Caco-2 (cell line): ENCODE results near the gene NEMP2. TPM values are rescaled to one million over a fixed set of nuclear protein-coding genes. Genes with fewer than 3 reads are reported as not detected.

Experiments
- BruUV-seq: library from RNA; stranded (reverse); fragments of 400-500 nt; replicated peaks from 2 replicates; lab custom pipeline; 2021; lab: Mats Ljungman, UMichigan
- CTCF ChIA-PET: fragments of 300-600 bp; sonication (Branson Sonifier 250); formaldehyde crosslinking; loops from one replicate; lab custom pipeline; 2022; ENCODE audit warnings: antibody characterized with exemption; lab: Charles Lee
- POLR2A ChIA-PET: fragments of 300-600 bp; sonication (Branson Sonifier 250); formaldehyde crosslinking; loops from one replicate; lab custom pipeline; 2022; ENCODE audit warnings: antibody characterized with exemption; lab: Charles Lee
- DNase-seq, 2 experiments: peaks; one replicate each; pipeline versions ENCODE4 v3.0.0 to v3.0.0-alpha.2; 2020 to 2022
- H3K27me3 ChIP-seq: replicated peaks from 2 replicates; pipeline ENCODE4 v1.6.0; 2011; ENCODE audit warnings: low read length; ENCODE audit not compliant: control insufficient read depth, insufficient read depth
- H3K36me3 ChIP-seq: 2 replicates; pipeline ENCODE4 v1.5.1; 2011; ENCODE audit warnings: low read length; ENCODE audit not compliant: control insufficient read depth, insufficient read depth
- H3K4me1 ChIP-seq: fragments of 250-450 bp; sonication (Bioruptor Pico); 2 replicates; pipeline ENCODE4 v1.5.1; 2020; ENCODE audit warnings: mild to moderate bottlenecking
- H3K4me3 ChIP-seq: 2 replicates; pipeline ENCODE4 v1.5.1; 2011; ENCODE audit warnings: low read depth, mild to moderate bottlenecking, control low read depth, low read length
- H3K9me3 ChIP-seq: fragments of 250-450 bp; sonication (Bioruptor Pico); 2 replicates; pipeline ENCODE4 v1.5.1; 2020; ENCODE audit warnings: mild to moderate bottlenecking, moderate library complexity
- H3K27ac Mint-ChIP-seq: one replicate; pipeline ENCODE4 v1.8.0; 2022; ENCODE audit warnings: mixed read lengths; ENCODE audit not compliant: unreplicated experiment
- H3K27me3 Mint-ChIP-seq: one replicate; pipeline ENCODE4 v1.8.0; 2022; ENCODE audit warnings: mixed read lengths; ENCODE audit not compliant: insufficient read depth, unreplicated experiment
- H3K36me3 Mint-ChIP-seq: one replicate; pipeline ENCODE4 v1.8.0; 2022; ENCODE audit warnings: mild to moderate bottlenecking, mixed read lengths; ENCODE audit not compliant: insufficient read depth, unreplicated experiment
- H3K4me1 Mint-ChIP-seq: one replicate; pipeline ENCODE4 v1.8.0; 2022; ENCODE audit warnings: low read depth, mixed read lengths; ENCODE audit not compliant: unreplicated experiment
- H3K4me3 Mint-ChIP-seq: one replicate; pipeline ENCODE4 v1.8.0; 2022; ENCODE audit warnings: mild to moderate bottlenecking, moderate library complexity, mixed read lengths; ENCODE audit not compliant: unreplicated experiment
- H3K9me3 Mint-ChIP-seq: one replicate; pipeline ENCODE4 v1.8.0; 2022; ENCODE audit warnings: mixed read lengths; ENCODE audit not compliant: unreplicated experiment
- CTCF ChIP-seq, 2 experiments: fragments of 200-600 bp in 1 of 2; IDR thresholded peaks; 1 replicate in 1 of 2; 2 replicates in 1 of 2; pipeline versions ENCODE4 v1.5.1 to v1.8.0; 2011 to 2022; ENCODE audit warnings: antibody characterized with exemption in 1 of 2, control low read depth in 1 of 2, inconsistent platforms in 1 of 2, low read depth in 1 of 2, low read length in 1 of 2, mild to moderate bottlenecking in 1 of 2, moderate library complexity in 1 of 2; ENCODE audit not compliant: insufficient read depth in 1 of 2, severe bottlenecking in 1 of 2, unreplicated experiment in 1 of 2
- intact Hi-C: fragments of 100-400 bp; cut with micrococcal nuclease; formaldehyde crosslinking; loops from one replicate; pipeline ENCODE4 v1.10.0; 2022; ENCODE audit not compliant: unreplicated experiment
- total RNA-seq: library from RNA; stranded (reverse); gene quantifications from 2 replicates; pipeline ENCODE4 v1.2.3, GENCODE V29; 2022

The NEMP2 gene
- total RNA-seq, 1 experiment from 2014 or later: 19.1 TPM

- H3K4me3 Mint-ChIP-seq: no peak overlapping the region
- no peaks in the 10 kb centered on the region for H3K36me3 Mint-ChIP-seq
- no peak for DNase-seq
- ChIA-PET CTCF (no interaction called here), POLR2A (interaction anchor here (1.0 kb wide), 1 partner anchor 28 kb away, joined by 4 read pairs; the partner anchor contains the start of gene NEMP2)
- no TSS peak for BruUV-seq
- no peak for TF ChIP-seq CTCF (IDR thresholded peaks at IDR 0.05; ENCODE audit: insufficient read depth in 1 of 2, low read depth in 1 of 2, low read length in 1 of 2, severe bottlenecking in 1 of 2, unreplicated experiment in 1 of 2)
- H3K27ac Mint-ChIP-seq: no peak overlapping the region
- Histone ChIP-seq H3K9me3 (peaks cover 4% of the 10 kb centered on the region; the same call in 1 of the 2 replicates), H3K4me1 (peaks cover 5% of the 10 kb centered on the region; the same call in 1 of the 2 replicates), H3K27me3 (no peaks in the 10 kb centered on the region), H3K4me3 (no peak overlapping the region), H3K36me3 (no peaks in the 10 kb centered on the region)
- H3K4me1 Mint-ChIP-seq: no peaks in the 10 kb centered on the region
- H3K27me3 Mint-ChIP-seq: no peaks in the 10 kb centered on the region
- intact Hi-C loops: no loop called here
- H3K9me3 Mint-ChIP-seq: peaks cover 23% of the 10 kb centered on the region
Measured at GRCh38 chr2:190562121-190562520, 27.6 kb upstream of the NEMP2 start.

- CTCF ChIA-PET: no interaction called here
- TF ChIP-seq CTCF (IDR thresholded peaks at IDR 0.05; ENCODE audit: insufficient read depth in 1 of 2, low read depth in 1 of 2, low read length in 1 of 2, severe bottlenecking in 1 of 2, unreplicated experiment in 1 of 2): no peak
- POLR2A ChIA-PET: no interaction called here
- DNase-seq: no peak
- H3K4me1 Mint-ChIP-seq: no peaks in the 10 kb centered on the region
- peaks cover 5% of the 10 kb centered on the region; the same call in 1 of the 2 replicates for H3K4me1 ChIP-seq
- no peaks in the 10 kb centered on the region for H3K27me3 Mint-ChIP-seq
- H3K36me3 Mint-ChIP-seq: no peaks in the 10 kb centered on the region
- H3K9me3 Mint-ChIP-seq: peaks cover 12% of the 10 kb centered on the region
- no peaks in the 10 kb centered on the region for H3K36me3 ChIP-seq
- H3K27ac Mint-ChIP-seq: no peak overlapping the region
- H3K9me3 ChIP-seq: no peaks in the 10 kb centered on the region
- H3K4me3 ChIP-seq: no peak overlapping the region
- intact Hi-C loops: no loop called here
- no peak overlapping the region for H3K4me3 Mint-ChIP-seq
- no peaks in the 10 kb centered on the region for H3K27me3 ChIP-seq
- BruUV-seq: no TSS peak
Measured at GRCh38 chr2:190561094-190561493, 26.6 kb upstream of the NEMP2 start.

GRCh38 chr2:190554357-190555006 is 20.0 kb upstream of the NEMP2 start:
- DNase-seq: peak; percentile 35 to 53
- no TSS peak for BruUV-seq
- CTCF ChIA-PET: no interaction called here
- intact Hi-C loops: no loop called here
- Mint-ChIP-seq H3K36me3 (no peaks in the 10 kb centered on the region), H3K4me1 (no peaks in the 10 kb centered on the region), H3K27me3 (no peaks in the 10 kb centered on the region), H3K4me3 (no peak overlapping the region), H3K9me3 (peaks cover 17% of the 10 kb centered on the region), H3K27ac (no peak overlapping the region)
- POLR2A ChIA-PET: no interaction called here
- H3K4me3 ChIP-seq: no peak overlapping the region
- H3K4me1 ChIP-seq: 0 out of 2 replicates have a peak, but pooled peaks cover 6% of the 10 kb centered on the region
- no peaks in the 10 kb centered on the region for H3K27me3 ChIP-seq
- no peaks in the 10 kb centered on the region for H3K36me3 ChIP-seq
- TF ChIP-seq CTCF (IDR thresholded peaks at IDR 0.05; ENCODE audit: insufficient read depth in 1 of 2, low read depth in 1 of 2, low read length in 1 of 2, severe bottlenecking in 1 of 2, unreplicated experiment in 1 of 2): no peak
- no peaks in the 10 kb centered on the region for H3K9me3 ChIP-seq
